ENCODE measurements around the gene NRIP2.

NRIP2 gene

DNA sequence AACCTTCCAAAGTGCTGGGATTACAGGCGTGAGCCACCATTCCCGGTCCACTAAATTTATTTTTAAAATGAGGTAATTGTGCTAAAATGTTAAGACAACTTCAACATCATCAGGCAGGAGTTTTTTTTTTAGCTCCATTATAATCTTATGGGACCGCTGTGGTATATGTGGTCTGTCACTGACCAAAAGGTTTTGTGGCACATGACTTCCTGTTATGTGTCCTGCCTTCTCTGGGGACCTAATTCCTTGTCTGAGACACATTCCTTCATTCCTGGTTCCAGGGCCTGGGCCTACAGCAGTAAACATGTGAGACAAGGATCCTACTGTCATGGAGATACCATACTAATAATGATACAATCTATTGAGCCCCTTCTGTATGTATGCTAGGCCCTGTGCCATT is 17.1 kb upstream of the NRIP2 start:
- no peak for DNase-seq (ENCODE audit: low read depth, low spot score)

GRCh38 chr12:2845280-2845679 is 10.4 kb upstream of the NRIP2 start:
- no peak overlapping the region for H3K27ac ChIP-seq

More for the DNA sequence above, 17.1 kb upstream of the NRIP2 start:
- no peak overlapping the region for H3K27ac ChIP-seq

GRCh38 chr12:2844786-2845185 is 10.0 kb upstream of the NRIP2 start:
- no peak for DNase-seq (ENCODE audit: low read depth, low spot score)
- no peak overlapping the region for H3K27ac ChIP-seq

More at GRCh38 chr12:2845280-2845679, 10.4 kb upstream of the NRIP2 start:
- DNase-seq (ENCODE audit: low read depth, low spot score), result no peak

DNA sequence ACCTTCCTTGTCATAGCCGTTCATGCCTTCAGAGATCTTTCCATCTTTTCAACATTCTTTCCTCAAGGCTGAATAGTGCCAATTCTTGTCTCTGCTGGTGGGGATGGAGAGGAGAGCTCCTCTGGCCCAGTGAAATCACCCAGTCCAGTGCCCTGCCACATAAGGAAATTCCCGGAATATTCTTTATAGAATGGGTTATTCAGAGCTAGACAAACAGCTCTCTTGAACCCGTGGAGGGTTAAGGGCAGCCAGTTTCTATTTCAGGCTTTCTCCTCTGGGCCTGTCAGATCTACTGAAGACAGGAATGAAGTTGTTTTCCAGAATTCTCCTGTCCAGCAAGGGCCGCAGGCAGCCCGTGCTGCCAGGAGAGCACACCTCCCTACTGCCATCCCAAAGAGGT is 8.1 kb upstream of the NRIP2 start:
- DNase-seq (ENCODE audit: low read depth, low spot score), result no peak
- H3K27ac ChIP-seq, result no peak overlapping the region

- H3K27ac ChIP-seq, result no peak overlapping the region
- no peak for DNase-seq (ENCODE audit: low read depth, low spot score)
Observed at GRCh38 chr12:2841056-2841650, 6.3 kb upstream of the NRIP2 start.

- no peak overlapping the region for H3K27ac ChIP-seq
- no peak for DNase-seq (ENCODE audit: low read depth, low spot score)
Observed at GRCh38 chr12:2836574-2836973, 1.7 kb upstream of the NRIP2 start.

- no peak for DNase-seq (ENCODE audit: low read depth, low spot score)
Observed at GRCh38 chr12:2835691-2836403, 1.0 kb upstream of the NRIP2 start.

DNA sequence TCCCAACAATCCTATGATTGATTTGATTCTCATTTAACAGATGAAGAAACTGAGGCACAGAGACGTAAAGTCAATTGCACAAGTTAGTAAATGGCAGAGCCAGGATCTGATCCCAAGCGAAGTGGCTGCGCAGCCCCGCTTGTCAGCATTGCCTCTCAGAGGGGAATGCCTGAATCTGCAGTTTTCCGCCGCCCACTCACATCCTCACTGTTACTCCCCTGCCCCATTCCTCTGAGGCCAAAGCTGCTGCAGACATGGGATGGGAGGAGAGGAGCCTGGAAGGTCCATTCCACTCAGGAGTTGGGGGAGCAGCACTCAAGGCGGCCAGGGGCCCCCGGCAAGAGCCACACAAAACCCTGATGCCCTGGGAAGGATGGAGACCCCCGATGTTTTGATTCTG is 1.0 kb downstream of the NRIP2 start:
- no peak for DNase-seq (ENCODE audit: low read depth, low spot score)
- no peak overlapping the region for H3K27ac ChIP-seq

More at GRCh38 chr12:2835691-2836403, 1.0 kb upstream of the NRIP2 start:
- no peak overlapping the region for H3K27ac ChIP-seq

DNA sequence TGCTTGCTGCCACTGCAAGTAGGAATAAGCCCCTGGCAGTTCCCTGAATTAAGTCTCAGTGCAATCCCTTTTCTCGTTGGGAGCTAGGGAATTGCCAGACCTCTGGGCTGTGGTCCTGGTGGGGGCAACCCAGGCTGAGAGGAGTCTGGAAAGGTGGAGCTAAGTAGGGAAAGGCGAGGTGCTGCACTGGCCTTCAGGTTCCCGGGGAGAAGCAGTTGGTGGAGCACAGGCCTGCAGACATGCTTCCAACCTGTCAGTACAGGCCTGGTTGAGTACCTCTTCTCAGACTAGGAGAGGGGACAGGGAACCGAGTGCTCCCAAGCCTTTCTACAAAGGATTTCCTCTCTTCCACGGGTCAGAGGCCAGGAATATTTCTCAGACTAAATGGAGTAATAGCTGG is 1.5 kb downstream of the NRIP2 start:
- H3K27ac ChIP-seq, result no peak overlapping the region
- no peak for DNase-seq (ENCODE audit: low read depth, low spot score)

DNA sequence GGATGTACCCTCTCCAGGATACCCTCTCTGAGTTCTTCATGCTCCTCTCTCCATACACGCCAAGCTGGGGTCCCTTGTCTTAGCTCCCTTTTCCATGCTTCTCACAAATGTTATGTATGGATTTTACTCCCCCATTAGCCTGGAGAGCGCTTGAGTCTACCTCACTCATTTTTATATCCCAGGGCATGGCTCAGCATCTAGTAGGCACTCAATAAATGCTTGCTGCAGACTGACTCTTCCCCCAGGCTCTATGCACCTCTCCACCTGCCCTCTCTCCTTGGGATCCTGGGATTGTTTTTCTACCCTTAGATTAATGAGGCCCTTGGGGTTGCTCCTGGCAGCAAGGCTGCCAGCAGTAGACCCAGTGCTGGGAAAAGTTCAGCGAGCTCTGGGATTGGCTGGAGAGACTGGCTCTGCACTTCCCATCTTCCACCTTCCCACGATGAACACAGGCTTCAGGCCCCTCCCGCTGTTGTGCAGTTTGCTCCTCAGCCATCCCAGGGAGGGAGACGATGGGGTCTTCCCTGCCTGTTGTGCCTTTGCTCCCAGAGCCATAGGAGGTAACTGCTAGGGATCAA is 2.2 kb downstream of the NRIP2 start:
- DNase-seq (ENCODE audit: low read depth, low spot score), result no peak
- H3K27ac ChIP-seq, result no peak overlapping the region

DNA sequence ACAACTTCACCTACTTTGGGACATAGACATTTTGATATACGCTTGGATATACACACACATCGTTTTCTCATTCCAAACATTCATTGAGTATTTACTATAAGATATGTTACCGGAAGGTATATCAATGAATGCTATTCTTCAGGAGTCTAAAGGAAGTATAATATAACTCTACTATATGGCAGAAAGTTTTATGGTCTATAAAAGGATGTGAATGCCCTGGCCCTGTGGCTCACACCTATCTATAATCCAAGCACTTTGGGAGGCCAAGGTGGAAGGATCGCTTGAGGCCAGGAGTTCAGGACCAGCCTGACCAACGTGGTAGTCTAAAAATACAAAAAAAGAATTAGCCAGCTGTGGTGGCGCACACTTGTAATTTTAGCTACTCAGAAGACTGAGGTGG is 5.6 kb downstream of the NRIP2 start:
- no peak overlapping the region for H3K27ac ChIP-seq
- DNase-seq (ENCODE audit: low read depth, low spot score), result no peak

GRCh38 chr12:2826721-2827515 is 7.9 kb downstream of the NRIP2 start:
- no peak overlapping the region for H3K27ac ChIP-seq
- no peak for DNase-seq (ENCODE audit: low read depth, low spot score)

- no peak overlapping the region for H3K27ac ChIP-seq
- DNase-seq (ENCODE audit: low read depth, low spot score), result no peak
Observed at GRCh38 chr12:2826036-2826435, 8.8 kb downstream of the NRIP2 start.

- DNase-seq (ENCODE audit: low read depth, low spot score), result no peak
- H3K27ac ChIP-seq, result no peak overlapping the region
Observed at GRCh38 chr12:2825132-2825531, 9.7 kb downstream of the NRIP2 start.

DNA sequence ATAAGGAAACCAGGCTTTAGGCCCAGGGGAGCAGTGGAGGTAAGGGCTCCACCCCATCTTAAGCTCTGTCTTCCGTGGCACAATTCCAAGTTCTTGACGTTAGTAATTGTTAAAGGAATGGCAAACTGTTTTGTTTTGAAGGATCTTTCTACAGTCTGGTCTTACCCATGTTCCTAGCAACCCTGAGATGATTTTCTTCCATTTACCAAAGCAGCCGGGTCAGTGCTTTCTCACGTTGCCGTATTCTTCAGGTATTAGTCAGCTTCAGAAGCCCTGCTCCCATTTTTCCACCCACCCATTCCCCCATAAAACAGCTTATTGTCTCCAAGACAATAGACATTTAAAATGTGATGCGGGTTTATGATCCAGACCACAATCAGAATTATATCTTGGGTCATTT is 10.3 kb downstream of the NRIP2 start:
- DNase-seq (ENCODE audit: low read depth, low spot score), result no peak

GRCh38 chr12:2823483-2823882 is 11.4 kb downstream of the NRIP2 start:
- no peak overlapping the region for H3K27ac ChIP-seq
- DNase-seq (ENCODE audit: low read depth, low spot score), result no peak

More for the DNA sequence above, 10.3 kb downstream of the NRIP2 start:
- no peak overlapping the region for H3K27ac ChIP-seq

GRCh38 chr12:2820432-2820831 is 14.4 kb downstream of the NRIP2 start:
- no peak overlapping the region for H3K27ac ChIP-seq
- no peak for DNase-seq (ENCODE audit: low read depth, low spot score)

DNA sequence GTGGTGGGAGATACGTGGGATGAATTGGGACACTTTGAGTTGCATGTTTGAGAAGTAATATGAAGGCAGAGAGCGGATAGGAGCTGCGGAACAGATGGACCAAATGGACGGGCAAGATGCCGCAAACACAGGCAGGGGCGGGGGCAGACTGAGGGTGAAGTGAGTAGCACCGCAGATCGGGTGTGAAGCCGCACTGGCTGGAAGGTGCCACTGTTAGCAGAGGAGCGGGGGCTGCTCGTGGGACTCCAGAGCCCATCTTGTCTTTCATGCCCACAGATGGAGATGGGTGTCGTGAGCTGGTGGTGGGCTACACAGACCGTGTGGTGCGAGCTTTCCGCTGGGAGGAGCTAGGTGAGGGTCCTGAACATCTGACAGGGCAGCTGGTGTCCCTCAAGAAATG is 15.0 kb downstream of the NRIP2 start:
- DNase-seq (ENCODE audit: low read depth, low spot score), result no peak
- no peak overlapping the region for H3K27ac ChIP-seq

- DNase-seq (ENCODE audit: low read depth, low spot score), result no peak
- H3K27ac ChIP-seq, result peak overlapping the region; percentile 79
Observed at GRCh38 chr12:2813214-2814185, 21.3 kb downstream of the NRIP2 start.
